ENCODE data around the gene CEND1.

Gene CEND1

DNA sequence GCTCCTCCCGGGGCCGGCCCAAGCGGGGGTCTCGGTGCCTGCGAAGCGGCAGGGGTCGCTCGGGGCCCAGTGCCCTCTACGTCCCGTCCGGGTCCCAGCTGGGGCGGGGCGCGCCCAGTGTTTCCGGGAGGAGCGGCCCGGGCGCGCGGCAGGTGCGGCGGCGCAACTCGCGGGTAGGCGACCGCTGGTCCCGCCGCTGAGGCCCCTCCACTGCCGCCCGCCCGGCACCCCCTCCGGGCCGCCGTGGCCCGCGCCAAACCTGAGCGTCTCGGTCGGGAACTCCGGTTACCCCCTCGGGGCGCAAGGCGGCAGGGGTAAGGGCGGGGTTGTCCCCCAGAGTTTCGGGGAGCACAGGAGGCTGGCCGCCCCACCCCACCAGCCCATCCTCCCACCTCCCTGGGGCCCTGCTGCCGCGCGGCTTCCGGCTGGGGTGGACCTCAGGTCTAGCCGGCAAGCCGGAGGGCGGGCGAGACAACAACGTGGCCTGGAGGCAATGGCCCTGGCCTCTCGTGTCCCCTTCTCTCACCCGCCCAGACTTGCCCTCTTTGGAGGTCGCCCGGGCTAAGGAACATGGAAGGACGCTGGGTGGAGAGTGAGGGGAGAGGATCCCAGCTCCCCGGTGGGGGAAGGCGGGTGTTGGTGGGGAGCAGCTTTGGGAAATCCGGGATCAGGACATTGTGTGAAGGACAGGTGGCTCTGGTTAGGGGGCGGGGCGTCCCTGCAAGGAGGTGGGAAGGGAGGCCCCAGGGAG, 37.4 kb upstream of the CEND1 start:
- DNase-seq = peak in 1 of 5 donors; percentile 35

GRCh38 chr11:826836-827145, 36.9 kb upstream of the CEND1 start:
- no peak for DNase-seq

DNA sequence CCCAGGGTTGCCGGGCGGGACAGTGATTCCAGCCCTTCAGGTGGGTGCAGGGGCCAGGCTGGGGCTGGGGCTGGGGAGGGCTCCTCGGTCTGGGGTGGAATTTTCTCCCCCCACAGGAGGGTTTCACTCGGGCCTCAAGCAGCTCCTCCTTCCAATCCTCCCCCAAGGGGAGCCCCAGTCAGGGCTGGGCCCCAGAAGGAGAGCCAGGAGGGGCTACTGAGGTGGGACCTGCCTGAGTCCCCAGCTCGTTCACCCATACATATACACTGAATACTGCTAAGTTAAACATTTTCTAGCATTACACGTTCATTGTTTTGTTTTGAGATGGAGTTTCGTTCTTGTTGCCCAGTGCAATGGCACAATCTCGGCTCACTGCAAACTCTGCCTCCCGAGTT, 36.3 kb upstream of the CEND1 start:
- DNase-seq = no peak

- DNase-seq = no peak
These were observed 35.7 kb upstream of the CEND1 start for GRCh38 chr11:825366-826226.

GRCh38 chr11:824942-825341, 35.1 kb upstream of the CEND1 start:
- DNase-seq = no peak

GRCh38 chr11:824292-824880, 34.5 kb upstream of the CEND1 start:
- DNase-seq = no peak

GRCh38 chr11:823441-824291, 33.8 kb upstream of the CEND1 start:
- no peak for DNase-seq

DNA sequence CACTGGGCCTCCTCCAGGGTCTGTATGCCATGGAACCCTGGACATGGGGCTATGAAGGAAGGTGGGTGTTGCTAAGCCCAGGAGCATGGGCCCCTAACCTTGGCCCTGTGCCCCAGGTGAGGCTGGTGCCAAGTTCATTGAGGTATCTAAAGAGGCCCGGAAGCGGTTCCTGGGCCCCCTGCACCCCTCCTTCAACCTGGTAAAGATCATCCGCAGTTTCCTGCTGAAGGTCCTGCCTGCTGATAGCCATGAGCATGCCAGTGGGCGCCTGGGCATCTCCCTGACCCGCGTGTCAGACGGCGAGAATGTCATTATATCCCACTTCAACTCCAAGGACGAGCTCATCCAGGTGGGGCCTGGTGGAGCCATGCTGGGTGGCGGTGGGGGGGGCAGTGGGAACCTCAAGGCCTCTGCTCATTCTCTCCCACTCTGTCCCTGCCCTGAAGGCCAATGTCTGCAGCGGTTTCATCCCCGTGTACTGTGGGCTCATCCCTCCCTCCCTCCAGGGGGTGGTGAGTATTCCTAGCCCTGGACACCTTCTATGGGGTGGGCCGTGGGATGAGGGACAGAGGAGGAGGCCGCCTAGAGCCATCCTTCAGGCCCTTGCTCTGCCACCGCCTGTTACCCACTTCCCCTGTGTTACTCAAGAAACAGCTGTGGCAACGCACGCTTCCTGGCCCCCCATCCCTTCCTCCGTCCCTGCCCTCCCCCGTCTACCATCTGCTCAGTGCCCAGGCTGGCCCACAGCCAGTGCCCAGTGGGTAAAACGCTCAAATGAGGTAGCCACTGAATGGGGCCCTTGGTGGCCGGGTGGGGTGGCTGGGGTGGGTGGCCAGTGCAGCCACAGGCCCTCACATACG, 31.9 kb upstream of the CEND1 start:
- DNase-seq = no peak

DNA sequence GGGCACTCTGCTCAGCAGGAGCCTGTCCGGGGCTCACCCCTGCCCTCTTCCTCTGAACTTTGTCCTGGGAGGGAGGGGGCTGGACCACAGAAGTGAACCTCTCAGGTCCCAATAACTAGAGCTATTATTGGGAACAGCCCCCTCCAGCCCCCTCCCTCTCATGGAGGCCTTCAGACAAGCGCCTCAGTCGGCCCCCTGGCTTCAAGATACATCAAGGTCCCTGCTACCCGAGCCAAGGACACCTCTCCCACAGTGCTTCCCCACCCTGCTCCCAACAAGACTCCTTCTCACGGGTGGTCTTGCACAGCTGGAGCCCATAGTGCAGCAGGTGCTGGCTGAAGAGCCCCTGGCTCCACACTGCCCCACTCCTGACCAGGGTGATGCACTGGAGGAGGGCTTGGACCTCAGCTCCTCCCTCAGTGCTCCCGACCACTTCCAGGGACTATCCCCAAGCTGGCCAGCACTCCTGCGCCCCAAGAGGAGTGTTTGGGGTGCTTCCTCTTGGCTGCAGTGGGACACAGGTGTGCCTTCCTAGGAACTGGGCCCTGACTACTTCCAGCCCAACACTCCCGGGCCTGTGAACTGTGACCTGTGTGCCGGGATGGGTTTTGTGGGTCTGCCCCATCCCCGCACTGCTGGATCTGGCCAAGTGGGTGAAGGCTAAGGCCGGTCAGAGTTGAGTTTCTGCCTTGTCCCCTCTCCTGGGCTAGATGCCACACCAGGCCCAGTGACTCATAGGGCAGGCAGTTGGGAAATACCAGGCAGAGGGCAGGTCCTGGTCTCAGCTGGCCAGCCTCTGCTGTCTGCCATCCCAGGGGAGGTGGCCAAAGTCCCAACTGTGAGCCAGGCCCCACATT, 31.0 kb upstream of the CEND1 start:
- no peak for DNase-seq

GRCh38 chr11:819943-820649, 30.2 kb upstream of the CEND1 start:
- peak; percentile 90 to 97 (median 94) for DNase-seq

DNA sequence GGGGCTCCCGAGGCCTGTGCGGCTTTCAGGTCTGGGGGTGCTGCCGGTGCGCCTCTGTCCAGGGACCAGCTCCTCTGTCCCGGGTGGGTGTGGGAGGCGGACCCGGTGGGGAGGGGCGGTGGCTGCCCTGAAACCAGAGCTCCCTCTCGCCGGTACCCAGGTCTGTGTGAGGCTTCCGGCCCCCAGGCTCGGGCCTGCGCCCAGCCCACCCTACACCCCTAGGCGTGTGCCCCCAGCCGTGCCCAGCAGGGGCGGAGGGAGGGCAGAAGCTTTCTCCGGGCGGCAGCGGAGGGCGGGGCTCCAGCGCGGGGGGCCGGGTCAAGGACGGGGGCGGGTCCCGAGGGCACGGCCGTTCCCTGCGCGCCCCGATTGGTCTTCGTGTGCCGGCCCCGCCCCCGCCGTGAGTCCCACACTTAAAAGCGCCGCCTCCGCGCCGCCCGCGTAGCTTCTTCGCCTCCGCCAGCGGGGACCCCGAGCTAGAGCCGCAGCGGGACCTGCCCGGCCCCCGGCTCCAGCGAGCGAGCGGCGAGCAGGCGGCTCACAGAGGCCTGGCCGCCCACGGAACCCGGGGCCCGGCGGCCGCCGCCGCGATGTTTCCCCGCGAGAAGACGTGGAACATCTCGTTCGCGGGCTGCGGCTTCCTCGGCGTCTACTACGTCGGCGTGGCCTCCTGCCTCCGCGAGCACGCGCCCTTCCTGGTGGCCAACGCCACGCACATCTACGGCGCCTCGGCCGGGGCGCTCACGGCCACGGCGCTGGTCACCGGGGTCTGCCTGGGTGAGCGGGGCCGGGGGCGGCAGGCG, 29.4 kb upstream of the CEND1 start:
- peak; percentile 87 to 92 (median 90) for DNase-seq

DNA sequence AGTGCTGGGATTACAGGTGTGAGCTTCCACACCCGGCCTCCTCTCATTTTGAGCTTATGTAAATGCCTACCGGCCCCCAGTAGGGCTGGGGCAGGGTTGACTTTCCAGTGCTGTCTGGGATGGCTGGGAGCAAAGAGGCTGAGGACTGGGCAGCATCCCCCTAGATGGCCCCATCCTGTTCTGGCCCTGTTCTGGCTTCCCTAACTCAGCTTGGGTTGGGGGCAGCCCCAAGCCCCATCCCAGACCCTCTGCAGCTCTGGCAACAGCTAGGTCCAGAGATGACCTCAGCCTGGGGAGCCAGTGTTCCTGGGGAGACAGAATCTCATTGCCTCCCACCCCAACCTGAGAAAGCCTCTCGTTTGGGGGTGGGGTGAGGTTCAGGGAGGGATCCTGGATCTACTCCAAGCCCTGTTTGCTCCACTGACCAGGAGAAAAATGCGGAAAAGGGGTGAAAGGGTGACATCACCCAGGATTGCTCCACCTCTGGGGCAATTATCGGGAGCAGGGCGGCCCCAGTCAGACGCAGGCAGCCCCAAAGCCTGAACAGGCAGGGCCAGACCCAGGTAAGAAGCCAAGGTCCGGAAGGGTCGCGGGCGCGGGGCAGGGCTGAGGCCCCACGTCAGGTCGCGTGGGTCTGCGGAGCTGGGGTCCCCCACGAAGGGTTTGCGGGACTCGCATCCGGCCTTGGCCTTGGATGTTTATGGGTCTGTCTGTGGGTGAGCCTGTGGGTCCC, 28.7 kb upstream of the CEND1 start, which contains the start of gene PNPLA2:
Gene PNPLA2 (plus strand): TSS at position 519 of the 733 bp plus-strand sequence. CDS start 805 bp downstream, outside the sequence.
- DNase-seq = no peak

GRCh38 chr11:816433-816779, 26.5 kb upstream of the CEND1 start:
- no peak for DNase-seq

GRCh38 chr11:815675-816432, 26.0 kb upstream of the CEND1 start:
- DNase-seq = no peak

DNA sequence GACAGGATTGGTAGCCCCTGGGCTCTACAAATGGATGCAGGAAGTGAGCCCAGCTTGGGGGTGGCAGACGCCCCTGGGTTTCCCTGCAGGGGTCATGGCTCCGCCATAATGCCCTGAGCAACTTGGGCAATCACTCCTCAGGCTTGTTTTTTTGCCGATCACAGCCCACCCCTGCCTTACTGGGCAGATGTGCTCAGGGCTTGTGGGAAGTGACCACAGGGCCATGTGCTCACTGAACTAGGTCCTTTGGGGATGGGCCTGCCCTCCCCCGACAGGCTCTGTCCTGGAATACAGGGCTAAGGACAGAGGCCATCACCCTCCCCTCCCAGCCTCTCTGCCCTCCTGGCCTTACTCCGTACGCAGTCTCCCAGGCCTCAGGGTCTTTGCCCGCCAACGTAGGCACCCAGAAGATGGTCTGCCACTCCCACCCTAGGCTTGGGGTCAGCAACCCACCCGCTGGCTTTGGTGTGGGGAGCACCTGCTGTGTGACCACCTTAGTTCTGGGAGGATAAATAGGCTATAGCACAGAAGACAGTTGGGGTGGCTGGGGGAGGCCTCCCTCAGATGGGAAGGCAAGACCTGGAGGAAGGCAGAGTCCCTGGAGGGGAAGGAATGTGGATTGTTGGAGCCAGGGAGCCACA, 23.7 kb upstream of the CEND1 start:
- no peak for DNase-seq

DNA sequence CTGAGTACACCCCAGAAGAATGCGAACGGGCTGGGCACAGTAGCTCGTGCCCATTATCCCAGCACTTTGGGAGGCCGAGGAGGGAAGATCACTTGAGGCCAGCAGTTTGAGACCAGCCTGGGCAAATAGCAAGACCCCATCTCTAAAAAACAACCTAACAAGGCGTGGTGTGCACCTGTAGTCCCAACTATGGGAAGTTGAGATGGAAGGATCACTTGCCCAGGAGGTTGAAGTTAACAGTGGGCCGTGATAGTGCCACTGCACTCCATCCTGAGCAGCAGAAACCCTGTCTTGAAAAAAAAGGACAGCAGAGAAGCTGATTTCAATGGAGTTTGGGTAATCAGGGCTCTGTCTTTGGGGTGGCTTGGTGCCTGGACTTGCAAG, 23.2 kb upstream of the CEND1 start:
- no peak for DNase-seq

DNA sequence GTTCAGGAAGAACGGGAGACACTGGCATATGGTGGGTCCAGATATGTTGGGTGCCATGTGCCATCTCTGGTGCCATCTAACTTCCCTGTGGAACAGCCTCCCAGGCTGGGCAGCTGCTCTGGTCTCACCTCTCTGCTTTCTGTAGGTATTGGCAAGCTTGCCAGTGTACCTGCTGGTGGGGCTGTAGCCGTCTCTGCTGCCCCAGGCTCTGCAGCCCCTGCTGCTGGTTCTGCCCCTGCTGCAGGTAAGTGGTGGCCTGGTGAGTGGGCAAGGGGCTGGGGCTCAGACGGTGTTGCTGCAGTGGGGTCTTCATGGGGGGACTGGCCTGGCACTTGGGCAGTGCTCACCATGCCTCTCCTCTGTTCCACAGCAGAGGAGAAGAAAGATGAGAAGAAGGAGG, 22.5 kb upstream of the CEND1 start:
- no peak for DNase-seq
